Naive thymus-derived CD8-positive, alpha-beta T cell (primary cell): ENCODE data around the gene SMKR1. TPM values are rescaled to one million over a fixed set of nuclear protein-coding genes. Genes with fewer than 3 reads are reported as not detected.

Experiments
- ATAC-seq, 2 donors: fragments of 150-1000 bp; cut with Tn5 transposase in 1 of 2; sonication (Bioruptor Pico), chemical (Tn5 transposase) in 1 of 2; 1 replicate in 1 of 2; 2 replicates in 1 of 2; pipeline ENCODE4 v1.10.0; 2021; ENCODE audit warnings: mild to moderate bottlenecking in 2 of 2, moderate library complexity in 2 of 2
- POLR2A ChIA-PET: fragments of 350-600 bp; sonication (Branson Sonifier 250); formaldehyde crosslinking; loops from one replicate; lab custom pipeline; 2021; ENCODE audit warnings: antibody characterized with exemption; lab: Charles Lee
- DNase-seq, 10 donors: peaks; one replicate each; pipeline versions ENCODE4 v3.0.0 to v3.0.0-alpha.2; 2020 to 2022
- H3K27ac Mint-ChIP-seq, 10 donors: one replicate each; pipeline ENCODE4 v1.8.0; 2020 to 2022; ENCODE audit warnings: mild to moderate bottlenecking in 10 of 10, mixed read lengths in 10 of 10, moderate library complexity in 4 of 10, inconsistent platforms in 1 of 10
- H3K27me3 Mint-ChIP-seq, 5 donors: one replicate each; pipeline ENCODE4 v1.8.0; 2021 to 2022; ENCODE audit warnings: mixed read lengths in 5 of 5
- H3K36me3 Mint-ChIP-seq, 3 donors: one replicate each; pipeline ENCODE4 v1.8.0; 2020 to 2022; ENCODE audit warnings: mixed read lengths in 3 of 3, mild to moderate bottlenecking in 2 of 3, inconsistent platforms in 1 of 3
- H3K4me1 Mint-ChIP-seq, 4 donors: one replicate each; pipeline ENCODE4 v1.8.0; 2021 to 2022; ENCODE audit warnings: mixed read lengths in 4 of 4
- H3K4me3 Mint-ChIP-seq, 10 donors: one replicate each; pipeline ENCODE4 v1.8.0; 2020 to 2022; ENCODE audit warnings: mild to moderate bottlenecking in 10 of 10, mixed read lengths in 10 of 10, moderate library complexity in 6 of 10, inconsistent platforms in 1 of 10
- H3K9me3 Mint-ChIP-seq, 9 donors: one replicate each; pipeline ENCODE4 v1.8.0; 2020 to 2022; ENCODE audit warnings: mixed read lengths in 9 of 9, mild to moderate bottlenecking in 3 of 9, inconsistent platforms in 1 of 9, moderate library complexity in 1 of 9
- polyA plus RNA-seq, 3 donors: library from polyadenylated mRNA; unstranded; fragments of 300-500 nt; fragmentation: Illumina TruSeq; gene quantifications; one replicate each; pipeline ENCODE4 v1.2.3, GENCODE V29; 2021
- total RNA-seq, 8 experiments: library from RNA in 2 of 8; stranded (reverse) in 2 of 8; gene quantifications; one replicate each; pipeline ENCODE4 v1.2.3 and lab custom pipeline; 2021 to 2026

SMKR1 gene
- total and polyA plus RNA-seq, 5 experiments from 2014 or later = 1.5 to 9.7 (median 5.2) TPM

- Mint-ChIP-seq H3K27me3 (peaks cover 0 to 2% (median 0%) of the 10 kb centered on the region in 5 donors), H3K9me3 (no peaks in the 10 kb centered on the region), H3K4me1 (peaks cover 7 to 26% (median 18%) of the 10 kb centered on the region in 4 donors), H3K27ac (peak overlapping the region; percentile 3 to 90 (median 78)), H3K36me3 (peaks cover 0 to 2% (median 0%) of the 10 kb centered on the region in 3 donors), H3K4me3 (peak overlapping the region; percentile 48 to 83 (median 66))
- DNase-seq = peak in 4 of 10 donors; percentile 6 to 41 (median 22)
- ATAC-seq = peak; percentile 81 to 87
- POLR2A ChIA-PET = no interaction called here
These were observed 33.6 kb downstream of the SMKR1 start for GRCh38 chr7:129535896-129536295.

- Mint-ChIP-seq H3K4me1 (peaks cover 7 to 26% (median 17%) of the 10 kb centered on the region in 4 donors), H3K36me3 (peaks cover 0 to 2% (median 0%) of the 10 kb centered on the region in 3 donors), H3K27ac (peak overlapping the region; percentile 3 to 90 (median 78)), H3K27me3 (peaks cover 0 to 4% (median 0%) of the 10 kb centered on the region in 5 donors), H3K9me3 (no peaks in the 10 kb centered on the region), H3K4me3 (peak overlapping the region; percentile 48 to 83 (median 66))
- DNase-seq = peak in 2 of 10 donors; percentile 1 to 6
- peak; percentile 48 to 60 for ATAC-seq
- POLR2A ChIA-PET = no interaction called here
These were observed 34.0 kb downstream of the SMKR1 start for GRCh38 chr7:129536323-129536722.

- peaks cover 0 to 5% (median 2%) of the 10 kb centered on the region in 5 donors for H3K27me3 Mint-ChIP-seq
- ATAC-seq (no peak), DNase-seq (no peak)
- POLR2A ChIA-PET = no interaction called here
- peaks cover 7 to 24% (median 14%) of the 10 kb centered on the region in 4 donors for H3K4me1 Mint-ChIP-seq
- H3K9me3 Mint-ChIP-seq = no peaks in the 10 kb centered on the region
- no peak overlapping the region for H3K4me3 Mint-ChIP-seq
- peak overlapping the region in 1 of 10 donors; percentile 39 for H3K27ac Mint-ChIP-seq
- H3K36me3 Mint-ChIP-seq = peaks cover 0 to 4% (median 0%) of the 10 kb centered on the region in 3 donors
These were observed 36.5 kb downstream of the SMKR1 start for GRCh38 chr7:129538790-129539189.

DNA sequence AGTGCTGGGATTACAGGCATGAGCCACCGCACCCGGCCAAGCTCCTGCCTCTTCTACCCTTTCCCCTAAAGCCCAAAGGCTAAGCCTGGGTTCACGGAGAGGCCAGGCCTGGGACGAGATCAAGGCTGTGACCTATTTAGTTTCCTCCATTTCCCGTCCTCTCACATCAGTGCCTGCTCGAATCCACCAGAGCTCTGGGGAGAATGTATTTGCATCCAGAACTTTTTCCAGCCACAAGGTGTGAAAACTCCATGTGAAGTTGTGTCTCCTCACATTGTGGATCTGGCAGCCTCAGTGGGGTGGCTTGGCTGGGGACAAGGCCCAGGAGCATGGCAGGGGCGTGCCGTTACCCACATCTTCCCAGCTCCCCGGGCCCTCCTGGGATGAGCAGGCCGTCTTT is 38.0 kb downstream of the SMKR1 start:
- Mint-ChIP-seq H3K27ac (peak overlapping the region in 1 of 10 donors; percentile 13), H3K4me1 (peaks cover 7 to 18% (median 11%) of the 10 kb centered on the region in 4 donors), H3K27me3 (peaks cover 0 to 5% (median 2%) of the 10 kb centered on the region in 5 donors), H3K36me3 (peaks cover 0 to 4% (median 0%) of the 10 kb centered on the region in 3 donors), H3K9me3 (no peaks in the 10 kb centered on the region), H3K4me3 (no peak overlapping the region)
- ATAC-seq (no peak), DNase-seq (no peak)
- POLR2A ChIA-PET = no interaction called here

DNA sequence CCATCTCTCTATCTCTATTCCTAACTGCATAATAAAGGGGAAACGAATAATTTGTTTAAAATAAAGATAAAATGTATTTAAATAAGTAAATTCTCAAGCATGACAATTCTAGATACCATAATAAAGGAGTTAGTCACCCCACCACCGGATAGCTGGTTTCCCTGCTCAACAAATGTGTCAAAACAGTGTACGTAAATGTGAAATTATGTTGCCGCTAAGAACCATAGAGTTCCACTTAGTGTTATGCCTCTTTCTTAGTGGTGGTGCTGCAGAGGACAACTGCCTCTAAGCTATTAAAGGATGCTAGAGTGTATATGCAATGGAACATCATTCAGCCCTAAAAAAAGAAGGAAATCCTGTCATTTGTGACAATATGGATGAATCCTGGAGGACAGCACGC is 42.4 kb downstream of the SMKR1 start:
- Mint-ChIP-seq H3K27me3 (peaks cover 0 to 5% (median 2%) of the 10 kb centered on the region in 5 donors), H3K36me3 (peaks cover 0 to 2% (median 0%) of the 10 kb centered on the region in 3 donors), H3K27ac (peak overlapping the region in 1 of 10 donors; percentile 25), H3K4me1 (no peaks in the 10 kb centered on the region), H3K4me3 (no peak overlapping the region), H3K9me3 (no peaks in the 10 kb centered on the region)
- DNase-seq = no peak
- ATAC-seq = no peak
- POLR2A ChIA-PET = no interaction called here

DNA sequence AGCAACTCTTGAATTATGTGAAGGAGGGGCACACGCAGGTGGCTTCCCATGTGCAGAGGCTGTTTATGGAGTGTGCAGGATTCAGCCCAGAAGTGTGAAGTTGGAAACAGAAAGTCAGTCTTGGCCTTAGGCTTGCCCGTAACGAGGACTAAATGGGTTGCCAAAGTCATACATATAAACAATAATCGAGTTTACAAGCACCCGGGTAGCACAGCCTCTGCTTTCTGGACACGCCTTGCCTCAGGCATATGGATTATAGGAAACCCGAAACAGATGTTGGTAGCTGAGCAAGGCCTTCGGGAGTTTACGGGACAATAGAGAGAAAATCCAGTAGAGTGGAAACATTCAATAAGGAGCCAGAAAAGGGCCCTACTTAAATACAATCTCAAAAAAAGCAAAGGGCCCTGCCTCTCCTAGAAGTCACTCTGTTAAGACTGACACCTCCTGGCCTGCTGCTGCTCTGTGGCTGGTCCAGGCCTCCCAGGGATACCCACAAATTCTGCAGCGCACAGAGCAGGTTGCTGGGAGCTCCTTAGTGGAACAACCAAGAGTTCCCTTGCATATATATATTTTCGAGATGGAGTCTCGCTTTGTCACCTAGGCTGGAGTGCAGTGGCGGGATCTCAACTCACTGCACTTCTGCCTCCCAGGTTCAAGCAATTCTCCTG is 48.5 kb downstream of the SMKR1 start:
- H3K27ac Mint-ChIP-seq = peak overlapping the region in 1 of 10 donors; percentile 62
- peaks cover 0 to 3% (median 0%) of the 10 kb centered on the region in 5 donors for H3K27me3 Mint-ChIP-seq
- DNase-seq (no peak), ATAC-seq (no peak)
- POLR2A ChIA-PET = interaction anchor here (0.7 kb wide), 1 partner anchor 1741 kb away, joined by 3 read pairs; no protein-coding TSS in a partner anchor
- H3K36me3 Mint-ChIP-seq = no peaks in the 10 kb centered on the region
- H3K4me3 Mint-ChIP-seq = peak overlapping the region in 1 of 10 donors; percentile 14
- H3K4me1 Mint-ChIP-seq = peaks cover 4 to 8% (median 5%) of the 10 kb centered on the region in 4 donors
- no peaks in the 10 kb centered on the region for H3K9me3 Mint-ChIP-seq

GRCh38 chr7:129553899-129554461 is 51.6 kb downstream of the SMKR1 start:
- DNase-seq = peak; percentile 5 to 75 (median 38)
- H3K9me3 Mint-ChIP-seq = no peaks in the 10 kb centered on the region
- ATAC-seq = peak; percentile 93 to 100
- POLR2A ChIA-PET = no interaction called here
- H3K4me1 Mint-ChIP-seq = peaks cover 4 to 14% (median 5%) of the 10 kb centered on the region in 4 donors
- peak overlapping the region in 8 of 10 donors; percentile 17 to 72 (median 32) for H3K27ac Mint-ChIP-seq
- peak overlapping the region; percentile 21 to 75 (median 58) for H3K4me3 Mint-ChIP-seq
- no peaks in the 10 kb centered on the region for H3K36me3 Mint-ChIP-seq
- H3K27me3 Mint-ChIP-seq = peaks cover 0 to 3% (median 0%) of the 10 kb centered on the region in 5 donors

- no peak overlapping the region for H3K4me3 Mint-ChIP-seq
- H3K36me3 Mint-ChIP-seq = no peaks in the 10 kb centered on the region
- H3K27me3 Mint-ChIP-seq = peaks cover 0 to 4% (median 0%) of the 10 kb centered on the region in 5 donors
- DNase-seq (no peak), ATAC-seq (no peak)
- no peak overlapping the region for H3K27ac Mint-ChIP-seq
- H3K4me1 Mint-ChIP-seq = peaks cover 4 to 14% (median 5%) of the 10 kb centered on the region in 4 donors
- POLR2A ChIA-PET = no interaction called here
- no peaks in the 10 kb centered on the region for H3K9me3 Mint-ChIP-seq
These were observed 54.3 kb downstream of the SMKR1 start for GRCh38 chr7:129556607-129557133.

DNA sequence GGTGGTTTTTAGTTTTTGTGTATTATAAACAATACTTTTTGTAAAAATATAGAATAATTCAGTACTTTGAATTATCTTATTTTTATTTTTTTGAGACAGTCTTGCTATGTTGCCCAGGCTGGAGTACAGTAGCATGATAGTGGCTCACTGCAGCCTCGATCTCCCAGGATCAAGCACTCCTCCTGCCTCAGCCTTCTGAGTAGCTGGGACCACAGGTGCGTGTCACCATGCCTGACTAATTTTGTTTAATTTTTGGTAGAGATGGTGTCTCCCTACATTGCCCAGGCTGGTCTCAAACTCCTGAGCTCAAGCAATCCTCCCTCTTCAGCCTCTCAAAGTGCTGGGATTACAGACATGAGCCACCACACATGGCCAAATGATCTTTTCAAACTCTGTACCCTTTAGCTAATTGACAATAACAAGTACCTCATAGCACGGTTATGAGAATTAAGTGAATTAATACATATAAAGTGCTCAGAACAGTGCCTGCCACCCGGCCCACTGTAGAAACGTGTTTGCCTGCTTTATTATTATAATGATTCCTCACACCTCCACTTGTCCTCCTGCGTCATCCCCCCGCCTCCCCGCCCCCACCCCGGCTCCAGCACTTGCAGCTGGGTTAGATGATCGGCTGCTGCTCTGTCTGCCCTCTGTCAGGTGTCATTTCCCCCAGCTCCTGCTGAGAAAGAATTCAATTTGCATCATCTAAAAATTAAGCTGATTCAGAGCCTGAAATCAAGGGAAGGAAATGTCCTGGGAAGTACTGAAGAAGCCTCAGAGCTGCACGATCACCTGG is 55.6 kb downstream of the SMKR1 start:
- POLR2A ChIA-PET = no interaction called here
- Mint-ChIP-seq H3K9me3 (no peaks in the 10 kb centered on the region), H3K27ac (no peak overlapping the region), H3K4me3 (no peak overlapping the region), H3K27me3 (peaks cover 0 to 6% (median 0%) of the 10 kb centered on the region in 5 donors), H3K36me3 (no peaks in the 10 kb centered on the region), H3K4me1 (peaks cover 4 to 14% (median 5%) of the 10 kb centered on the region in 4 donors)
- DNase-seq (no peak), ATAC-seq (no peak)

GRCh38 chr7:129559564-129559963 is 57.2 kb downstream of the SMKR1 start:
- H3K27ac Mint-ChIP-seq = no peak overlapping the region
- H3K4me1 Mint-ChIP-seq = peaks cover 0 to 6% (median 0%) of the 10 kb centered on the region in 4 donors
- H3K9me3 Mint-ChIP-seq = no peaks in the 10 kb centered on the region
- POLR2A ChIA-PET = no interaction called here
- DNase-seq (no peak), ATAC-seq (no peak)
- no peak overlapping the region for H3K4me3 Mint-ChIP-seq
- peaks cover 0 to 11% (median 4%) of the 10 kb centered on the region in 5 donors for H3K27me3 Mint-ChIP-seq
- no peaks in the 10 kb centered on the region for H3K36me3 Mint-ChIP-seq

DNA sequence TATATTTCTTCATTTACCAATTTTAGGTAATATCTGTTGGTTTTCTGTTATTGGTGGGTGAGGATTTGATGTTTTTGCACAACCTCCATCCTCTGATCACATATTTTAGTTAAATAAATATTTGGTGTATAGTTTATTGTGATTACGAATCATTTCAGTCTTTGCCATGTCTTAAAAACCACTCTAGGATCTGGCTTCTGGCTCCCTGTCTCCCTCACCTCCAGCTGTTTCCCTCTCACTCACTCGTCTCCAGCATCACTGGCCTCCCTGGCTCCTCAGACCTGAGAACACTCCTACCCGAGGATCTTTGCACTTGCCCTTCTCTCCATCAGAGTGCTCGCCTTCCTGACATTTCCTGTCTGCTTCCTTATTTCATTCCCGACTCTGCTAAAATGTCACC is 58.5 kb downstream of the SMKR1 start:
- peaks cover 0 to 6% (median 0%) of the 10 kb centered on the region in 4 donors for H3K4me1 Mint-ChIP-seq
- H3K27ac Mint-ChIP-seq = no peak overlapping the region
- POLR2A ChIA-PET = no interaction called here

GRCh38 chr7:129561677-129562359 is 59.5 kb downstream of the SMKR1 start:
- ATAC-seq = no peak
- POLR2A ChIA-PET = no interaction called here
- no peak for DNase-seq

More for the DNA sequence above, 58.5 kb downstream of the SMKR1 start:
- Mint-ChIP-seq H3K9me3 (no peaks in the 10 kb centered on the region), H3K27me3 (peaks cover 3 to 14% (median 9%) of the 10 kb centered on the region in 5 donors), H3K36me3 (no peaks in the 10 kb centered on the region), H3K4me3 (no peak overlapping the region)
- DNase-seq = no peak
- ATAC-seq = no peak

More at GRCh38 chr7:129561677-129562359, 59.5 kb downstream of the SMKR1 start:
- peaks cover 0 to 7% (median 6%) of the 10 kb centered on the region in 4 donors for H3K4me1 Mint-ChIP-seq
- no peak overlapping the region for H3K4me3 Mint-ChIP-seq
- H3K27me3 Mint-ChIP-seq = peaks cover 3 to 14% (median 9%) of the 10 kb centered on the region in 5 donors
- H3K36me3 Mint-ChIP-seq = peaks cover 0 to under 1% (median 0%) of the 10 kb centered on the region in 3 donors
- peak overlapping the region in 1 of 10 donors; percentile 53 for H3K27ac Mint-ChIP-seq
- peaks cover 0 to 5% (median 0%) of the 10 kb centered on the region in 9 donors for H3K9me3 Mint-ChIP-seq
